Loucy (cell line): ENCODE measurements around the gene ARHGAP35.

Source experiments
- H2AFZ ChIP-seq: fragments of 200-600 bp; sonication (generic); 2 replicates; pipeline ENCODE4 v1.6.0; 2016; ENCODE audit warnings: antibody characterized with exemption, mild to moderate bottlenecking, low read length, moderate library complexity
- H3F3A ChIP-seq: fragments of 200-600 bp; 2 replicates; pipeline ENCODE4 v1.6.0; 2016; ENCODE audit warnings: antibody characterized with exemption, low read depth, mild to moderate bottlenecking
- H3K27me3 ChIP-seq: fragments of 200-600 bp; sonication (generic); 2 replicates; pipeline ENCODE4 v1.6.1; 2014; ENCODE audit warnings: low read length, mild to moderate bottlenecking; ENCODE audit not compliant: insufficient read depth, poor library complexity, severe bottlenecking
- H3K36me3 ChIP-seq: fragments of 200-600 bp; sonication (generic); 2 replicates; pipeline ENCODE4 v1.6.1; 2016; ENCODE audit warnings: low read length; ENCODE audit not compliant: insufficient read depth
- H3K4me1 ChIP-seq: fragments of 200-600 bp; sonication (generic); 2 replicates; pipeline ENCODE4 v1.5.1; 2014; ENCODE audit warnings: low read length, mild to moderate bottlenecking; ENCODE audit not compliant: insufficient read depth, poor library complexity, severe bottlenecking
- H3K4me2 ChIP-seq: fragments of 200-600 bp; sonication (generic); 2 replicates; pipeline ENCODE4 v1.6.0; 2014; ENCODE audit warnings: antibody characterized with exemption, low read length, low read depth, mild to moderate bottlenecking; ENCODE audit not compliant: poor library complexity, severe bottlenecking
- H3K4me3 ChIP-seq: fragments of 200-600 bp; sonication (generic); 2 replicates; pipeline ENCODE4 v1.5.1; 2014; ENCODE audit warnings: low read length, mild to moderate bottlenecking, mixed read lengths; ENCODE audit not compliant: poor library complexity, severe bottlenecking
- H3K79me2 ChIP-seq: fragments of 200-600 bp; sonication (generic); 2 replicates; pipeline ENCODE4 v1.6.1; 2014; ENCODE audit warnings: low read length; ENCODE audit not compliant: insufficient read depth
- H3K9ac ChIP-seq: fragments of 200-600 bp; sonication (generic); 2 replicates; pipeline ENCODE4 v1.6.0; 2014; ENCODE audit warnings: mild to moderate bottlenecking, low read depth, low read length, moderate library complexity; ENCODE audit not compliant: poor library complexity, severe bottlenecking
- H3K9me2 ChIP-seq: fragments of 200-600 bp; sonication (generic); replicated peaks from 2 replicates; pipeline ENCODE4 v1.6.1; 2016; ENCODE audit warnings: low read depth, low read length, mixed read lengths
- H3K9me3 ChIP-seq: fragments of 200-600 bp; sonication (generic); 2 replicates; pipeline ENCODE4 v1.6.1; 2014; ENCODE audit warnings: mild to moderate bottlenecking, antibody characterized with exemption, low read length, low read depth; ENCODE audit not compliant: insufficient read depth
- H4K20me1 ChIP-seq: fragments of 200-600 bp; sonication (generic); 2 replicates; pipeline ENCODE4 v1.6.0; 2014; ENCODE audit warnings: antibody characterized with exemption, low read length, mild to moderate bottlenecking; ENCODE audit not compliant: insufficient read depth, poor library complexity, severe bottlenecking
- EZH2phosphoT487 ChIP-seq: fragments of 200-600 bp; IDR thresholded peaks from 2 replicates; pipeline ENCODE4 v1.6.1; 2018; ENCODE audit warnings: antibody characterized with exemption, mild to moderate bottlenecking, moderate library complexity, borderline replicate concordance
- TF ChIP-seq, protein P1 (sequence below): fragments of 200-600 bp; sonication (generic); conservative IDR thresholded peaks from 2 replicates; pipeline ENCODE4 v1.5.1; 2014; ENCODE audit warnings: mild to moderate bottlenecking, antibody characterized with exemption, low read length

The ARHGAP35 gene

DNA sequence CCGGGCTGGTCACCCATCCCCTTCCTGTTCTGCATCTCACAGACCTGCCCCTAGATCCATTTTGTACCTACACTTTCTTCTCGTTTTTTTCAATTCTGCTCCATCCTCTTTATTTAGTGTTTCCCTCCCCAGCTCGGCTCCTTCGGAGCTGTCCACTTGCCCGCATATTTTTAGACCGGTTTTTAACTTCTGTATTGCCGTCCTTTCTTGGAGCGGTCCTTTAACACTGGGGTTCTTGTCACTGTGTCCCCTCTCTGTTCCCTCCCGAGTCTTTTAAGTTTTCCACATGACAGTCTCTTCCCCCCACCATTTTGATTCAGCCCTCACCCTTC, 1.7 kb downstream of the ARHGAP35 start:
- Histone ChIP-seq H3K79me2 (peaks cover 70% of the 10 kb centered on the region), H3F3A (peaks cover 6% of the 10 kb centered on the region; the same call in 1 of the 2 replicates), H3K4me1 (peaks cover 53% of the 10 kb centered on the region), H2AFZ (no peak overlapping the region), H3K4me3 (peak overlapping the region; percentile 99), H3K9me2 (no peaks in the 10 kb centered on the region), H4K20me1 (peaks cover 65% of the 10 kb centered on the region), H3K27me3 (no peaks in the 10 kb centered on the region), H3K36me3 (no peaks in the 10 kb centered on the region), H3K4me2 (peak overlapping the region; percentile 97), H3K9ac (peak overlapping the region; percentile 77), H3K9me3 (no peaks in the 10 kb centered on the region)
- TF ChIP-seq, protein P1, sequence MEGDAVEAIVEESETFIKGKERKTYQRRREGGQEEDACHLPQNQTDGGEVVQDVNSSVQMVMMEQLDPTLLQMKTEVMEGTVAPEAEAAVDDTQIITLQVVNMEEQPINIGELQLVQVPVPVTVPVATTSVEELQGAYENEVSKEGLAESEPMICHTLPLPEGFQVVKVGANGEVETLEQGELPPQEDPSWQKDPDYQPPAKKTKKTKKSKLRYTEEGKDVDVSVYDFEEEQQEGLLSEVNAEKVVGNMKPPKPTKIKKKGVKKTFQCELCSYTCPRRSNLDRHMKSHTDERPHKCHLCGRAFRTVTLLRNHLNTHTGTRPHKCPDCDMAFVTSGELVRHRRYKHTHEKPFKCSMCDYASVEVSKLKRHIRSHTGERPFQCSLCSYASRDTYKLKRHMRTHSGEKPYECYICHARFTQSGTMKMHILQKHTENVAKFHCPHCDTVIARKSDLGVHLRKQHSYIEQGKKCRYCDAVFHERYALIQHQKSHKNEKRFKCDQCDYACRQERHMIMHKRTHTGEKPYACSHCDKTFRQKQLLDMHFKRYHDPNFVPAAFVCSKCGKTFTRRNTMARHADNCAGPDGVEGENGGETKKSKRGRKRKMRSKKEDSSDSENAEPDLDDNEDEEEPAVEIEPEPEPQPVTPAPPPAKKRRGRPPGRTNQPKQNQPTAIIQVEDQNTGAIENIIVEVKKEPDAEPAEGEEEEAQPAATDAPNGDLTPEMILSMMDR = no peak
- TF ChIP-seq EZH2phosphoT487 = no peak

DNA sequence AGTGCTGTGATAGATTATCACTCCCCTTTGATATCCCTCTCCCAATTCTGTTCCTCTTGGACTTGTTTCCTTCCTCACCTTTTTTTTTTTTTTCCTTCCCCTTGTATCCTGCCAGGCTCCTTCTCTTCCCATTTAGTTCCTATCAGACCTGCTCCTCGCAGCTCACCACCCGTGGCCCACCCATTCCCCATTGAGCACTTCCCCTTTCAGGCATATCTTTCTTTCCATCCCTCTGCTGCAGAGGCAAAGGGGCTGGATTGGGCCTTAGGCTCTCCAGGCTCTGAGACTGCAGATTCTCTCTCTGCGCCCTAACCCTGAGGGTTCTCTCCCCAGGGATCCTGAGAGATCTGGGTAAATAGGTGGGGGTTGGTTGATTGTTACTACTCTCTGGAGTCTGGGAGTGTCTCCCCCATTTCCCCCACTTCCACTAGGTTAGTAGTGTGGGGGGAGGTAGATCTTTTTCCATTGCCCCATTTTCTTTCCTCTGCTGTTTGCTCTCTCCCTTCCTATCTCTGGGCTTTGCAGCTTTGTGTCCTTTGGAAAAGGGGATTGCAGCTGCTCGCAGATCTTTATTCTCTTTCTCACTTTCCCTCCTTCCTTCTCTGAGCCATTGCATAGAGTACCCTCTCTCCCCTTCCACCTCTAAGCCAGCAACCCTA, 2.3 kb downstream of the ARHGAP35 start:
- Histone ChIP-seq H2AFZ (no peak overlapping the region), H3K4me2 (peak overlapping the region; percentile 97), H3K9me3 (no peaks in the 10 kb centered on the region), H3K36me3 (no peaks in the 10 kb centered on the region), H3K9me2 (no peaks in the 10 kb centered on the region), H3K4me3 (peak overlapping the region; percentile 99), H4K20me1 (peaks cover 70% of the 10 kb centered on the region), H3K79me2 (peaks cover 76% of the 10 kb centered on the region), H3F3A (peaks cover 6% of the 10 kb centered on the region; the same call in 1 of the 2 replicates), H3K9ac (peak overlapping the region; percentile 77), H3K27me3 (no peaks in the 10 kb centered on the region), H3K4me1 (peaks cover 59% of the 10 kb centered on the region)
- TF ChIP-seq, protein P1 = no peak
- TF ChIP-seq EZH2phosphoT487 = no peak

DNA sequence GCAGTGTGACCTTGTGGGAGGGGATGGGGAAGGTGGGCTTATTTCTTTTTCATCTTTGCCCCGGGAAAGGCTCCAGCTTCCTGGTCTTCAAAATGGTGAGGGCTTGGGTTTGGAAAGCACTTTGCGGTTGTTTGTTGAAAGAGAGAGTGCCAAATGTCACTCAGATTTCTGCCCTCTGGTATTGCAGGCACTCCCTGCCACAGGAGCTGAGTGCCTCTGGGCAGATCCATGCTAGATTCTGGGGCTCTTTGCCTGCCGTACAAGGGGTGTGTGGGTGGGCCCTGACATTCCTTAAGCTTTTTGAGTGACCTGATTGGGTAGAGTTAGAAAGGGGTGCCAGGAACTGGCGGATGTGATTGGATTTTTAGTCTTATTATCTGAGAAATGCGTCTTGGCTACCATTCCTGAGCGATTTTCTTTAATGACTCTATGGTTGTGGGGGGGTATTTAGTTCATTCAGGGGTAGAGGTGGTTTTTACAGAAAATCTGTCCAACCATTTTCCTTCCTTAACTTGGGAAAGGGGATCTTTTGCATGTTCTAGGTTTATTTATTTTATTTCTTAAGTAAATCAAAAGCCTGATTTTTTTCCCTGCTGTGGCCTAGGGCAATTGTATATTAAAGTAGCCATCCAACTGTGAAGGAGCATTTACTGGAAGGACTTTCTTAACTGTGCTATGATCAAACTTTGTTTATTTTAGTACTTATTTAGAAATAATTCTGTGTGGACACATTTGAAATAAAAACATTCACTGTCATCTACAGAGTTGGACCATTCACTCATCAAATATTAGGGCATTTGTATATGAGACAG, 3.2 kb downstream of the ARHGAP35 start:
- Histone ChIP-seq H2AFZ (no peak overlapping the region), H3K36me3 (no peaks in the 10 kb centered on the region), H3K4me3 (peak overlapping the region; percentile 99), H3K9me2 (no peaks in the 10 kb centered on the region), H3K9ac (peak overlapping the region; percentile 77), H4K20me1 (peaks cover 79% of the 10 kb centered on the region), H3K9me3 (no peaks in the 10 kb centered on the region), H3K4me2 (peak overlapping the region; percentile 97), H3K4me1 (peaks cover 63% of the 10 kb centered on the region), H3K79me2 (peaks cover 84% of the 10 kb centered on the region), H3K27me3 (no peaks in the 10 kb centered on the region), H3F3A (peaks cover 6% of the 10 kb centered on the region; the same call in 1 of the 2 replicates)
- no peak for TF ChIP-seq EZH2phosphoT487
- TF ChIP-seq, protein P1 = no peak
